Smooth muscle cell (in vitro differentiated cells): ENCODE measurements around the gene IL1RL2. TPM values are rescaled to one million over a fixed set of nuclear protein-coding genes. Genes with fewer than 3 reads are reported as not detected.

Experiments used
- DNase-seq: peaks from one replicate; lab custom pipeline; 2025; ENCODE audit not compliant: unreplicated experiment; lab: John Stamatoyannopoulos, UW
- H2AFZ ChIP-seq: fragments of 200-600 bp; sonication (generic); 2 replicates; pipeline ENCODE4 v1.6.0; 2016; ENCODE audit warnings: antibody characterized with exemption, low read depth, mild to moderate bottlenecking
- H3F3A ChIP-seq: fragments of 200-600 bp; sonication (generic); 2 replicates; pipeline ENCODE4 v1.6.0; 2017; ENCODE audit warnings: antibody characterized with exemption, low read depth
- H3K27ac ChIP-seq: fragments of 200-600 bp; sonication (generic); 2 replicates; pipeline ENCODE4 v1.5.1; 2016; ENCODE audit warnings: low read depth, mild to moderate bottlenecking
- H3K27me3 ChIP-seq: fragments of 200-600 bp; sonication (generic); 2 replicates; pipeline ENCODE4 v1.6.1; 2016; ENCODE audit warnings: low read depth, mild to moderate bottlenecking
- H3K36me3 ChIP-seq: fragments of 200-600 bp; sonication (generic); 2 replicates; pipeline ENCODE4 v1.5.1; 2016; ENCODE audit warnings: low read depth
- H3K4me1 ChIP-seq: fragments of 200-600 bp; sonication (generic); 2 replicates; pipeline ENCODE4 v1.5.1; 2016; ENCODE audit warnings: low read depth
- H3K4me2 ChIP-seq: fragments of 200-600 bp; sonication (generic); 2 replicates; pipeline ENCODE4 v1.6.0; 2016; ENCODE audit warnings: mild to moderate bottlenecking
- H3K4me3 ChIP-seq: fragments of 200-600 bp; sonication (generic); 2 replicates; pipeline ENCODE4 v1.5.1; 2016; ENCODE audit warnings: mild to moderate bottlenecking
- H3K79me2 ChIP-seq: fragments of 200-600 bp; sonication (generic); 2 replicates; pipeline ENCODE4 v1.6.0; 2016; ENCODE audit warnings: low read depth, mild to moderate bottlenecking
- H3K9ac ChIP-seq: fragments of 200-600 bp; sonication (generic); 2 replicates; pipeline ENCODE4 v1.6.0; 2016; ENCODE audit warnings: low read depth
- H3K9me3 ChIP-seq: fragments of 200-600 bp; sonication (generic); replicated peaks from 2 replicates; pipeline ENCODE4 v1.5.1; 2016; ENCODE audit warnings: low read depth
- H4K20me1 ChIP-seq: fragments of 200-600 bp; sonication (generic); 2 replicates; pipeline ENCODE4 v1.6.0; 2016; ENCODE audit warnings: low read depth
- CTCF ChIP-seq: fragments of 200-600 bp; sonication (generic); IDR thresholded peaks from 2 replicates; pipeline ENCODE4 v1.5.1; 2017; ENCODE audit warnings: borderline replicate concordance, mild to moderate bottlenecking, antibody characterized with exemption; ENCODE audit not compliant: insufficient read depth, poor library complexity, severe bottlenecking
- WGBS: methylation state at CpG from one replicate; pipeline ENCODE4 v1.1.7; 2016; ENCODE audit warnings: low lambda C conversion rate; 5-methylcytosine and 5-hydroxymethylcytosine counted together
- polyA plus RNA-seq: library from polyadenylated mRNA; unstranded; fragments of >200 nt; fragmentation: Nextera tagmentation; extraction: Ambion mirVana; gene quantifications from 2 replicates; pipeline ENCODE4 v1.2.1, GENCODE V29; 2016
- total RNA-seq: library from RNA; depleted of rRNA; stranded (reverse); fragments of >200 nt; gene quantifications from 2 replicates; pipeline ENCODE4 v1.2.3, GENCODE V29; 2014

The IL1RL2 gene
- total and polyA plus RNA-seq, 2 experiments from 2014 or later = 0.10 to 0.13 TPM

GRCh38 chr2:102250278-102250821 lies 63.5 kb downstream of the IL1RL2 start:
- peaks cover 7% of the 10 kb centered on the region for H3F3A ChIP-seq
- H3K4me1 ChIP-seq = no peaks in the 10 kb centered on the region
- H3K9ac ChIP-seq = no peak overlapping the region
- no peak overlapping the region for H3K27ac ChIP-seq
- H3K27me3 ChIP-seq = no peaks in the 10 kb centered on the region
- no peak for DNase-seq
- no peaks in the 10 kb centered on the region for H4K20me1 ChIP-seq
- H3K9me3 ChIP-seq = no peaks in the 10 kb centered on the region
- no peak overlapping the region for H3K4me3 ChIP-seq
- H3K36me3 ChIP-seq = no peaks in the 10 kb centered on the region
- no peak for TF ChIP-seq CTCF
- H3K79me2 ChIP-seq = no peaks in the 10 kb centered on the region
- 95% methylated on average over 36 of the region's 37 CpGs for WGBS
- no peak overlapping the region for H2AFZ ChIP-seq
- no peak overlapping the region for H3K4me2 ChIP-seq

- DNase-seq = no peak
- H3K27ac ChIP-seq = no peak overlapping the region
Observed at GRCh38 chr2:102251042-102251848, 64.4 kb downstream of the IL1RL2 start.

DNA sequence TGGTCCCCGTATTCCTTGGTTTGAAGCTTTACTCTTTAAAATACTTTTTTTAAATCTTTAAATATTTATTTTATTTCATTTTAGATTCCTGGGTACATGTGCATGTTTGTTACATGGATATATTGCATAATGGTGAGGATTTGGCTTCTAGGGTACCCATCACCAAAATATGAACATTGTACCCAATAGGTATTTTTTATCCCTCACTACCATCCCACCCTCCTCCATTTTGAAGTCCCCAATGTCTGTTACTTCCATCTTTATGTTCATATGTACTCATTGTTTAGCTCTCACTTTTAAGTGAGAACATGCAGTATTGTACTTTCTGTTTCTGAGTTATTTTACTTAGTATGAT lies 65.0 kb downstream of the IL1RL2 start:
- WGBS = 70% methylated on average over 1 of the region's 1 CpG
- DNase-seq = no peak
- TF ChIP-seq CTCF = no peak
- peaks cover 7% of the 10 kb centered on the region for H3F3A ChIP-seq
- H3K9me3 ChIP-seq = no peaks in the 10 kb centered on the region
- H3K27ac ChIP-seq = no peak overlapping the region
- H3K4me3 ChIP-seq = no peak overlapping the region
- no peaks in the 10 kb centered on the region for H4K20me1 ChIP-seq
- H3K27me3 ChIP-seq = no peaks in the 10 kb centered on the region
- no peaks in the 10 kb centered on the region for H3K36me3 ChIP-seq
- H3K9ac ChIP-seq = no peak overlapping the region
- H3K4me1 ChIP-seq = no peaks in the 10 kb centered on the region
- peak overlapping the region; percentile 91 for H3K4me2 ChIP-seq
- H2AFZ ChIP-seq = no peak overlapping the region
- no peaks in the 10 kb centered on the region for H3K79me2 ChIP-seq

More at GRCh38 chr2:102251042-102251848, 64.4 kb downstream of the IL1RL2 start:
- Histone ChIP-seq H3K9ac (no peak overlapping the region), H3K79me2 (no peaks in the 10 kb centered on the region), H3K9me3 (no peaks in the 10 kb centered on the region), H3K4me1 (no peaks in the 10 kb centered on the region), H3K36me3 (no peaks in the 10 kb centered on the region), H3K27me3 (no peaks in the 10 kb centered on the region), H2AFZ (peak overlapping the region; percentile 85), H3K4me3 (peak overlapping the region; percentile 55), H3K4me2 (peak overlapping the region; percentile 91), H4K20me1 (no peaks in the 10 kb centered on the region), H3F3A (peaks cover 7% of the 10 kb centered on the region)
- 12% methylated on average over 45 of the region's 52 CpGs for WGBS
- peak; percentile 65 for TF ChIP-seq CTCF
